SK-N-SH treated with all-trans-retinoic acid at 6 μM for 48 hours (cell line): ENCODE measurements around the gene LSAMP.

Experiments used
- ATAC-seq: fragments of 200-7000 bp; cut with Tn5 transposase; 3 replicates; pipeline ENCODE4 v1.9.1; 2020; ENCODE audit warnings: mild to moderate bottlenecking, moderate library complexity
- ARNTL ChIP-seq: fragments of 450-650 bp; formaldehyde crosslinking; IDR thresholded peaks from 2 replicates; pipeline ENCODE4 v1.5.0; 2020; ENCODE audit warnings: low read depth, mild to moderate bottlenecking, moderate library complexity, borderline replicate concordance
- BACH2 ChIP-seq: fragments of 250-450 bp; sonication (Bioruptor Pico); IDR thresholded peaks from 2 replicates; pipeline ENCODE4 v1.9.0; 2021; ENCODE audit warnings: mild to moderate bottlenecking, borderline replicate concordance
- CSRNP3 ChIP-seq: fragments of 250-450 bp; sonication (Bioruptor Pico); IDR thresholded peaks from 2 replicates; pipeline ENCODE4 v1.5.1; 2021; ENCODE audit warnings: mild to moderate bottlenecking, moderate library complexity
- ESRRG ChIP-seq: fragments of 250-450 bp; sonication (Bioruptor Pico); IDR thresholded peaks from 2 replicates; pipeline ENCODE4 v1.6.1; 2021; ENCODE audit warnings: mild to moderate bottlenecking
- ISL1 ChIP-seq: fragments of 250-450 bp; sonication (Bioruptor Pico); IDR thresholded peaks from 2 replicates; pipeline ENCODE4 v2.1.2; 2022; ENCODE audit warnings: mild to moderate bottlenecking, moderate library complexity
- OSR1 ChIP-seq: fragments of 250-450 bp; sonication (Bioruptor Pico); IDR thresholded peaks from 2 replicates; pipeline ENCODE4 v1.8.0; 2022; ENCODE audit warnings: moderate library complexity, mild to moderate bottlenecking, inconsistent platforms
- PATZ1 ChIP-seq: fragments of 250-450 bp; sonication (Bioruptor Pico); IDR thresholded peaks from 2 replicates; pipeline ENCODE4 v1.8.0; 2020; ENCODE audit warnings: mild to moderate bottlenecking, moderate library complexity, borderline replicate concordance
- POU6F1 ChIP-seq: fragments of 250-450 bp; sonication (Bioruptor Pico); IDR thresholded peaks from 2 replicates; pipeline ENCODE4 v1.8.0; 2021; ENCODE audit warnings: low read depth, mild to moderate bottlenecking, moderate library complexity, borderline replicate concordance
- PPARA ChIP-seq: fragments of 250-450 bp; sonication (Bioruptor Pico); IDR thresholded peaks from 2 replicates; pipeline ENCODE4 v1.5.0; 2020; ENCODE audit warnings: mild to moderate bottlenecking, borderline replicate concordance
- SNAI2 ChIP-seq: fragments of 250-450 bp; sonication (Bioruptor Pico); IDR thresholded peaks from 2 replicates; pipeline ENCODE4 v1.5.0; 2020; ENCODE audit warnings: mild to moderate bottlenecking, moderate library complexity
- TCF4 ChIP-seq: fragments of 250-450 bp; sonication (Bioruptor Pico); IDR thresholded peaks from 2 replicates; pipeline ENCODE4 v1.8.0; 2021; ENCODE audit warnings: mild to moderate bottlenecking, moderate library complexity, borderline replicate concordance
- TOX ChIP-seq: fragments of 250-450 bp; sonication (Bioruptor Pico); IDR thresholded peaks from 2 replicates; pipeline ENCODE4 v1.8.0; 2021; ENCODE audit warnings: mild to moderate bottlenecking, moderate library complexity, borderline replicate concordance
- TSHZ2 ChIP-seq: fragments of 250-450 bp; sonication (Bioruptor Pico); IDR thresholded peaks from 2 replicates; pipeline ENCODE4 v1.5.0; 2020; ENCODE audit warnings: mild to moderate bottlenecking, moderate library complexity
- ZC3H10 ChIP-seq: fragments of 250-450 bp; sonication (Bioruptor Pico); IDR thresholded peaks from 2 replicates; pipeline ENCODE4 v1.5.1; 2021; ENCODE audit warnings: mild to moderate bottlenecking, moderate library complexity
- ZFP3 ChIP-seq: fragments of 250-450 bp; sonication (Bioruptor Pico); IDR thresholded peaks from 2 replicates; pipeline ENCODE4 v1.5.0; 2020; ENCODE audit warnings: mild to moderate bottlenecking, moderate library complexity
- ZFP30 ChIP-seq: fragments of 450-650 bp; formaldehyde crosslinking; IDR thresholded peaks from 2 replicates; pipeline ENCODE4 v1.5.0; 2022; ENCODE audit warnings: mild to moderate bottlenecking, moderate library complexity
- ZNF70 ChIP-seq: fragments of 450-650 bp; formaldehyde crosslinking; IDR thresholded peaks from 2 replicates; pipeline ENCODE4 v1.5.0; 2020; ENCODE audit warnings: mild to moderate bottlenecking, moderate library complexity

LSAMP gene

GRCh38 chr3:115915061-115915460 lies 530.2 kb downstream of the LSAMP start:
- TF ChIP-seq ZFP3 (CRISPR knock-in tag) (no peak), ZFP30 (CRISPR knock-in tag) (no peak), TSHZ2 (CRISPR knock-in tag) (no peak), POU6F1 (CRISPR knock-in tag) (no peak), PPARA (no peak), TCF4 (CRISPR knock-in tag) (no peak), SNAI2 (CRISPR knock-in tag) (no peak), ARNTL (CRISPR knock-in tag) (no peak), CSRNP3 (CRISPR knock-in tag) (no peak)
- TF ChIP-seq, all 23 proteins: peak for 0
- ATAC-seq, result no peak

- peak; percentile 51; the same call in 2 of the 3 replicates for ATAC-seq
- TF ChIP-seq ZFP3 (CRISPR knock-in tag) (no peak), OSR1 (CRISPR knock-in tag) (no peak), TSHZ2 (CRISPR knock-in tag) (no peak), BACH2 (CRISPR knock-in tag) (no peak), PPARA (no peak), TOX (CRISPR knock-in tag) (no peak), ISL1 (CRISPR knock-in tag) (no peak), CSRNP3 (CRISPR knock-in tag) (no peak), ESRRG (CRISPR knock-in tag) (no peak), SNAI2 (CRISPR knock-in tag) (no peak), ZFP30 (CRISPR knock-in tag) (no peak), PATZ1 (CRISPR knock-in tag) (no peak)
Measured at GRCh38 chr3:115913069-115913686, 532.1 kb downstream of the LSAMP start.

- no peak for ATAC-seq
- TF ChIP-seq TOX (CRISPR knock-in tag) (no peak), ZC3H10 (CRISPR knock-in tag) (no peak), ISL1 (CRISPR knock-in tag) (no peak), OSR1 (CRISPR knock-in tag) (no peak), POU6F1 (CRISPR knock-in tag) (no peak), TCF4 (CRISPR knock-in tag) (no peak), ZNF70 (no peak), CSRNP3 (CRISPR knock-in tag) (no peak)
Measured at GRCh38 chr3:115912372-115912771, 532.9 kb downstream of the LSAMP start.
